Thoracic aorta (tissue), 2 donors: Measurements from ENCODE around the gene TPBG. TPM values are rescaled to one million over a fixed set of nuclear protein-coding genes. Genes with fewer than 3 reads are reported as not detected.

ENCODE experiments used
- ATAC-seq: fragments of 150-250 bp; one replicate; pipeline ENCODE4 v1.8.0; 2017; ENCODE audit warnings: low read depth; ENCODE audit not compliant: insufficient number of reproducible peaks, low FRiP score
- DNase-seq: peaks from one replicate; pipeline ENCODE4 v3.0.0-alpha.2; 2020; ENCODE audit warnings: low spot score
- H3K27ac ChIP-seq, 2 donors: fragments of 200-600 bp; sonication (generic); 1 replicate in 1 of 2; 2 replicates in 1 of 2; pipeline ENCODE4 v1.5.1; 2016; ENCODE audit warnings: mild to moderate bottlenecking in 2 of 2, moderate library complexity in 2 of 2
- H3K27me3 ChIP-seq: fragments of 200-600 bp; sonication (generic); replicated peaks from 2 replicates; pipeline ENCODE4 v1.6.0; 2016; ENCODE audit warnings: mild to moderate bottlenecking; ENCODE audit not compliant: insufficient read depth
- H3K36me3 ChIP-seq: fragments of 200-600 bp; sonication (generic); one replicate; pipeline ENCODE4 v1.5.1; 2016
- H3K4me1 ChIP-seq, 2 donors: fragments of 200-600 bp; sonication (generic); 1 replicate in 1 of 2; 2 replicates in 1 of 2; pipeline versions ENCODE4 v1.5.1 to v1.6.0; 2016; ENCODE audit warnings: low read depth in 2 of 2, mild to moderate bottlenecking in 1 of 2; ENCODE audit not compliant: control insufficient read depth in 1 of 2
- H3K4me3 ChIP-seq: fragments of 200-600 bp; sonication (generic); 2 replicates; pipeline ENCODE4 v1.5.1; 2016; ENCODE audit warnings: mild to moderate bottlenecking
- H3K9me3 ChIP-seq: fragments of 200-600 bp; sonication (generic); 2 replicates; pipeline ENCODE4 v1.5.1; 2016
- CTCF ChIP-seq: fragments of 200-600 bp; sonication (generic); IDR thresholded peaks from one replicate; pipeline ENCODE4 v1.5.1; 2019; ENCODE audit warnings: antibody characterized with exemption
- total RNA-seq, 2 donors: library from RNA; depleted of rRNA; stranded (reverse); fragments of >200 nt; gene quantifications; one replicate each; pipeline versions ENCODE4 v1.1.0 to v1.2.3, GENCODE V29; 2016

TPBG gene
- 10 to 100 TPM; 38.7 to 53.8 TPM for total RNA-seq

- DNase-seq (no peak), ATAC-seq (peak; percentile 23)
- Histone ChIP-seq H3K4me3 (peak within 1 kb of the TSS; percentile 77), H3K27me3 (no peaks in the 10 kb centered on the region), H3K27ac (peak within 1 kb of the TSS; percentile 76 to 78), H3K9me3 (no peaks in the 10 kb centered on the region), H3K36me3 (no peaks in the 10 kb centered on the region), H3K4me1 (peaks cover 5 to 14% of the 10 kb centered on the region in 2 donors)
- TF ChIP-seq CTCF = peak; percentile 20
Observed at GRCh38 chr6:82363428-82364086, at the start of gene TPBG. TSS of gene TPBG (plus strand) at chr6:82363817. CDS start at chr6:82364962, 1,145 bp downstream.

GRCh38 chr6:82322386-82322785, 41.2 kb upstream of the TPBG start:
- DNase-seq (no peak), ATAC-seq (no peak)
- Histone ChIP-seq H3K36me3 (no peaks in the 10 kb centered on the region), H3K9me3 (no peaks in the 10 kb centered on the region), H3K27ac (no peak overlapping the region), H3K27me3 (no peaks in the 10 kb centered on the region), H3K4me1 (no peaks in the 10 kb centered on the region), H3K4me3 (no peak overlapping the region)
- TF ChIP-seq CTCF = no peak

GRCh38 chr6:82329766-82330165, 33.9 kb upstream of the TPBG start:
- no peak overlapping the region for H3K27ac ChIP-seq
- no peak for ATAC-seq
- H3K4me1 ChIP-seq = no peaks in the 10 kb centered on the region
- no peaks in the 10 kb centered on the region for H3K27me3 ChIP-seq
- H3K4me3 ChIP-seq = no peak overlapping the region
- no peak for TF ChIP-seq CTCF
- H3K9me3 ChIP-seq = no peaks in the 10 kb centered on the region
- H3K36me3 ChIP-seq = no peaks in the 10 kb centered on the region
- no peak for DNase-seq

GRCh38 chr6:82330171-82330804, 33.3 kb upstream of the TPBG start:
- DNase-seq = no peak
- no peak for ATAC-seq
- Histone ChIP-seq H3K27ac (no peak overlapping the region), H3K4me1 (no peaks in the 10 kb centered on the region), H3K27me3 (no peaks in the 10 kb centered on the region), H3K9me3 (no peaks in the 10 kb centered on the region), H3K4me3 (no peak overlapping the region), H3K36me3 (no peaks in the 10 kb centered on the region)
- no peak for TF ChIP-seq CTCF

- no peaks in the 10 kb centered on the region for H3K9me3 ChIP-seq
- no peak overlapping the region for H3K4me3 ChIP-seq
- no peaks in the 10 kb centered on the region for H3K27me3 ChIP-seq
- H3K36me3 ChIP-seq = no peaks in the 10 kb centered on the region
- no peak overlapping the region for H3K27ac ChIP-seq
- TF ChIP-seq CTCF = no peak
- DNase-seq (no peak), ATAC-seq (no peak)
- no peaks in the 10 kb centered on the region for H3K4me1 ChIP-seq
Observed at GRCh38 chr6:82331031-82331773, 32.4 kb upstream of the TPBG start.
